ENCODE measurements around the gene PTPRD. TPM values are rescaled to one million over a fixed set of nuclear protein-coding genes. Genes with fewer than 3 reads are reported as not detected.
"Not testable (repeated sequence)": the region's sequence is repeated elsewhere in the genome, so short reads cannot be mapped to it uniquely, and the experiment has no call there.

PTPRD gene
- total and polyA plus RNA-seq, 9 of the 15 experiments (the other 6 are each of a cell fraction or from before 2014, with no cell fraction given), result 0.11 TPM; not detected in 8

DNA sequence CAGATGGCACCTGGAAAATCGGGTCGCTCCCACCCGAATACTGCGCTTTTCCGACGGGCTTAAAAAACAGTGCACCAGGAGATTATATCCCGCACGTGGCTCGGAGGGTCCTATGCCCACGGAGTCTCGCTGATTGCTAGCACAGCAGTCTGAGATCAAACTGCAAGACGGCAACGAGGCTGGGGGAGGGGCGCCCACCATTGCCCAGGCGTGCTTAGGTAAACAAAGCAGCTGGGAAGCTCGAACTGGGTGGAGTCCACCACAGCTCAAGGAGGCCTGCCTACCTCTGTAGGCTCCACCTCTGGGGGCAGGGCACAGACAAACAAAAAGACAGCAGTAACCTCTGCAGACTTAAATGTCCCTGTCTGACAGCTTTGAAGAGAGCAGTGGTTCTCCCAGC, 681.3 kb downstream of the PTPRD start:
- H3K36me3 ChIP-seq (ENCODE audit: control insufficient read depth, insufficient read depth, low read length); H3K9ac ChIP-seq (ENCODE audit: insufficient read depth in 1 of 2, low read depth in 2 of 2, low read length in 2 of 2); H3K4me3 ChIP-seq; in situ Hi-C loops (cut with MboI); intact Hi-C loops (cut with micrococcal nuclease); POLR2A ChIA-PET; ATAC-seq; BruUV-seq (replicated peaks); H2AFZ ChIP-seq (ENCODE audit: low read depth, low read length); CTCF ChIA-PET (ENCODE audit: low intra/inter-chr PET ratio); H3K4me2 ChIP-seq (ENCODE audit: insufficient read depth, low read length); H3K9me3 ChIP-seq (replicated peaks; ENCODE audit: control insufficient read depth, insufficient read depth, low read depth, low read length); DNase-seq (ENCODE audit: extremely low read depth in 1 of 4, low spot score in 3 of 4); H3K27me3 ChIP-seq (ENCODE audit: control insufficient read depth in 2 of 2, insufficient read depth in 2 of 2, low read length in 2 of 2); H3K27ac ChIP-seq (ENCODE audit: extremely low read depth, low read depth, low read length); H3K4me1 ChIP-seq (replicated peaks in 1 of 2; ENCODE audit: control insufficient read depth in 2 of 2, insufficient read depth in 2 of 2, low read length in 2 of 2); FAIRE-seq; H4K20me1 ChIP-seq (replicated peaks; ENCODE audit: control insufficient read depth, insufficient read depth, low read length); H3K79me2 ChIP-seq (ENCODE audit: control insufficient read depth, insufficient read depth, low read length); H3K9me1 ChIP-seq (ENCODE audit: control insufficient read depth, insufficient read depth, low read length): not testable (repeated sequence)
- 0% methylated on average over 14 of the region's 16 CpGs for WGBS (ENCODE audit: insufficient coverage, low coverage, missing lambda C conversion rate)

DNA sequence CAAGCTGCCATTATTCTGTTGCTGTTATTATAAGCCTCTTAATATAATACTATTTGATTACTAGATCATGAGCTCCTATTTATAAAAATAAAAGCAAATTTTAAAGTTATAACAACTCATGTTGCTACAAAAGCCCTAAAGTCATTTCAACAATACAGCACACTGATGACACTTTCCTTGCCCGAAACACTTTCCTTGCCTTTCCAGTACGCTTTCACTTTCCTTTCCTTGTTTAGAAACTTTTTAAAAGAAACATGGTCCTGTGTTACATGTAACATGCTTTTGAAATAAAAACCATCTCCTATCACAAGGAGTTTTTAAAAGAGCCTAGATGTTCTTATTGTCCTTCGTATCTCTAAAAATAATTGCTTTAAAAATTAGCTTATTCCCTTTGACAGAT, 688.4 kb downstream of the PTPRD start:
- no peaks in the 10 kb centered on the region for H3K36me3 ChIP-seq (ENCODE audit: control insufficient read depth, insufficient read depth, low read length)
- in situ Hi-C loops (cut with MboI) (no loop called here), intact Hi-C loops (cut with micrococcal nuclease) (no loop called here)
- no peaks in the 10 kb centered on the region for H3K9me1 ChIP-seq (ENCODE audit: control insufficient read depth, insufficient read depth, low read length)
- CTCF ChIA-PET (ENCODE audit: low intra/inter-chr PET ratio), result no interaction called here
- no peak overlapping the region for H3K4me3 ChIP-seq
- H3K9ac ChIP-seq (ENCODE audit: insufficient read depth in 1 of 2, low read depth in 2 of 2, low read length in 2 of 2), result no peak overlapping the region
- no peaks in the 10 kb centered on the region for H3K4me1 ChIP-seq (replicated peaks in 1 of 2; ENCODE audit: control insufficient read depth in 2 of 2, insufficient read depth in 2 of 2, low read length in 2 of 2)
- no peaks in the 10 kb centered on the region for H3K79me2 ChIP-seq (ENCODE audit: control insufficient read depth, insufficient read depth, low read length)
- no peaks in the 10 kb centered on the region for H3K27me3 ChIP-seq (ENCODE audit: control insufficient read depth in 2 of 2, insufficient read depth in 2 of 2, low read length in 2 of 2)
- H3K4me2 ChIP-seq (ENCODE audit: insufficient read depth, low read length), result no peak overlapping the region
- no TSS peak for BruUV-seq (replicated peaks)
- H3K9me3 ChIP-seq (replicated peaks; ENCODE audit: control insufficient read depth, insufficient read depth, low read depth, low read length), result no peaks in the 10 kb centered on the region
- POLR2A ChIA-PET, result interaction anchor here (0.5 kb wide), 1 partner anchor 33 kb away, joined by 3 read pairs; no protein-coding TSS in a partner anchor
- H2AFZ ChIP-seq (ENCODE audit: low read depth, low read length), result no peak overlapping the region
- FAIRE-seq (no peak), DNase-seq (ENCODE audit: extremely low read depth in 1 of 4, low spot score in 3 of 4) (no peak), ATAC-seq (no peak)
- 0% methylated on average over 2 of the region's 3 CpGs for WGBS (ENCODE audit: insufficient coverage, low coverage, missing lambda C conversion rate)
- TF ChIP-seq EWSR1 (IDR thresholded peaks at IDR 0.05; ENCODE audit: borderline replicate concordance, low read depth, partially characterized antibody), result no peak
- H3K27ac ChIP-seq (ENCODE audit: extremely low read depth, low read depth, low read length), result no peak overlapping the region
- no peaks in the 10 kb centered on the region for H4K20me1 ChIP-seq (replicated peaks; ENCODE audit: control insufficient read depth, insufficient read depth, low read length)
